Stimulated activated CD4-positive, alpha-beta T cell treated with anti-CD3 and anti-CD28 coated beads, TNF-alpha, amount 100 ng/mL, for 4 hours (primary cell): ENCODE measurements around the gene MINDY4.
"Not testable (repeated sequence)": the region's sequence is repeated elsewhere in the genome, so short reads cannot be mapped to it uniquely, and the experiment has no call there.

ENCODE experiments used
- DNase-seq, 3 experiments: peaks; one replicate each; pipeline ENCODE4 v3.0.0-alpha.2; 2020; ENCODE audit warnings: low read depth in 3 of 3

The MINDY4 gene

GRCh38 chr7:30802812-30803211 lies 31.6 kb downstream of the MINDY4 start:
- no peak for DNase-seq

DNA sequence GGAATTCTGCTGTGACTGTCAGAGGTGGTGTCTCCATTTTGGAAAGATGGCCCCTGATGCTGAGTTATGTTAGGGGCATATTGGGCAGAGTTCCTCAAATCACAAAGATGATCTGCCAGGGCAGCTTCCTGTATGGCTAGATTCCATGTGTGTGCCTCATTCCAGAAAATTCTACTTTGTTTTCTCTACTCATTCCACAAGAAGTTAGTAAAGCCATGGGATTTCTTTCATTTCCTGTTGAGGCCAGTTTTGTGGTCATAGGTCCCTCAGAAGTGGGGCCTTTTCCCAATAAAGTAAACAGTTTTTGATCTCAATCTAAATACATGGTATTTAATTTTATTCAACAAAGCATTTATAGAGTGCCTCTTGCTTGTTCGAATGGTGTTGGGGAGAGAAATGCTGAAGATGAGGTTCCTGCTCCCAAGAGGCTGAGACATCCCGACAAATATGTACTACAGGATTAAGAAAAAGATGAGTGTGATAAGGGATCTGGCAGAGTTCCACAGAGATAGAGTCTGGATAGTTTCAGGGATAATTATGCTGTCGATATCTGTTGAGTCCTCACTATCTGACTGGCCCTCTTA lies 33.0 kb downstream of the MINDY4 start:
- no peak for DNase-seq

DNA sequence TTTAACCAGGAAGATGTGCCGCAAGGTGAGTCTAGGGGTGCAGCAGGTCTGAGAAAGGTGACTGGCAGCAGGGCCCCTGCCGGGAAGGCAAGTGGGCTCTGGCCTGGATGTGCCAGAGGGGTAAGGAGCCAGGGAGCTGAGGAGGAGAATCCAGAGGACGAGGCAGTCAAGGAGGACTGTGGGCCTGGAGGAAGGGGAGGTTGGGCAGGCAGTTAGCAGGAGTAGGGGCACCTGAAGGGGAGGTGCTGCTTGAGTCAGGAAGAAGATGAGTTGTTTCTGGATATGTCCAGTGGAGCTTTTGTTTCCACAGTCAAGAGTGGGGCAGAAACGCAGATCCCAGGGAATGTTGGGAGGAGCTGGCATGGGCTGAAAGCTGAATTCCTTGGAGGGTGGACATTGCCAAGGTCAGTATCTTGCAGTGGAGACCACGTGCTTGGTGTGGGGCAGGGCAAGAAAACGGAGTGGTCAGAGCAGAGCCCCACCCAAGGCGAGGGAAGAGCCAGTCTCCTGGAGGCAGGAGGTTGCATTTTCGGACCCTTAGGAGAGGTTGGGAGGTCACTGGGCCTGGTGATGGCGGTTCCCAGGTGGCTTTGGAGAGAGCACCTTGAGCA lies 34.0 kb downstream of the MINDY4 start:
- no peak for DNase-seq

DNA sequence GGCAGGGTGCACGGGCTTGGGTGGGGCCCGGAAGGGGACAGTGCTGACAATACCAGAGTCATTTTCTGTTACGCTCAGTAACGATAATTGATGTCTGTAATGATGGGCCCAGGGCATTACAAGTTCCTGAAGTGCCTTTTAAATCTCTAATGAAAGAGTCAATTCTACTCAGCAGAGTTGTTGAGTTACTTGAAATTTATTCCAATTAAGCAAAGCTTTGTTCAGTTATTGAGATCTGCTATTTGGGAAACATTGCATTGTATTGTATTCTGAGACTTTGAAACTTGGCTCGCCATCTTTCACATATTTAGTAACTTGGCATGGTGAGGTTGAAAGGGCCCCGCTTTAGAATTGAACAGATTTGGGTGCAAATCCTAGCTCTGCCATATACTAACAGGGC lies 34.7 kb downstream of the MINDY4 start:
- no peak for DNase-seq

GRCh38 chr7:30807477-30807876 lies 36.3 kb downstream of the MINDY4 start:
- not testable (repeated sequence) for DNase-seq

DNA sequence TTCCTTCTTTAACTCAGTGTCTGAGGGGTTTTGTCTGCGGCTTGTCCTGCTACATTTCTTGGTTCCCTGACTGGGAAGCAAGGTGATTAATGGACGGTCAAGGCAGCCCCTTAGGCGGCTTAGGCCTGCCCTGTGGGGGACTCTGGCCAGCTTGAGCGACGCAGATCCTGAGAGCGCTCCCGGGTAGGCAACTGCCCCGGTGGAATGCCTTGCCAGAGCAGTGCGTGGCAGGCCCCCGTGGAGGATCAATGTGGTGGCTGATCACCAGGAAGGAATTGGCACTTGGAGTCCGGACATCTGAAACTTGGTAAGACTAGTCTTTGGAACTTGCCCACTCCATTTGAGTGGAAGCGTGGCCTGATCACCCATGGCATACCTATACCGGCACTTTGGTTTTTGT lies 36.7 kb downstream of the MINDY4 start:
- not testable (repeated sequence) for DNase-seq

DNA sequence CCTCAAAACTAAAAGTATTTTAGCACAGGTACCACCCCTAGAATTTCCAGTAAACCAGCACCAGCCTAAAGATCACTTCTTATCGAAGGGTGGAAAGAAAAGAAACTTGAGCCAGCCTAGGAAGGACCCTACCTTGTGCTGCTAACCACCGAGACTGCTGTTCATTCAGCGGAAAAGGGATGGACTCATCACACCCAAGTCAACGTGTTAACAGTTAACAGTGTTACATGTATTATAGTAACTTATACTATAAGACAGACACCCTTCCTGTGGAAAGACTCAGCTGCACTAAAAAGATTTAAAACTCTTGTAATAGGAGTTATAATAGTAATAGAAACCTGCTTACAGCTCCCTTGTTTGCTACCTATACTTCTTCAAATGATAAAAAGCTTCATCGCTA lies 39.8 kb downstream of the MINDY4 start:
- DNase-seq = no peak

DNA sequence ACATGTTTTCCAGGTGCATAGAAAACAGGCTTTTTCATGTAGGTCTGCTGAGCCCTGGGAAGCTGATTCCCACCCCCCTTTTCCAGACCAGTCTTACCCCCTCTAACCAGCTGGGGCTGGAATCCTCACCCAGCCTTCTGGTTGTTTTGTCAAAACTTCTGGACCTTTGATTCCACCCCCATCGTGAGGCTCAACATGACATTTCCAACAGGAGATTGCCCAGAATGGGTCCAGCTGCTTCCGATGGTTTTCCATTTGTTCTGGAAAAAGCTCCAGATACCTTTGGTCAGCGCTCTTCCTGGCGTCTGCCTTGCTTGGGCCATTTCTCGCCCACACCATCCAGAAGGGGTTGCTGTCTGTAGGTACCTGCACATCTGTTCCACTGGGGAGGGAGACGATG lies 41.5 kb downstream of the MINDY4 start:
- no peak for DNase-seq

- DNase-seq = no peak
Measured at GRCh38 chr7:30813466-30813865, 42.2 kb downstream of the MINDY4 start.

- no peak for DNase-seq
Measured at GRCh38 chr7:30814700-30815387, 43.6 kb downstream of the MINDY4 start.

DNA sequence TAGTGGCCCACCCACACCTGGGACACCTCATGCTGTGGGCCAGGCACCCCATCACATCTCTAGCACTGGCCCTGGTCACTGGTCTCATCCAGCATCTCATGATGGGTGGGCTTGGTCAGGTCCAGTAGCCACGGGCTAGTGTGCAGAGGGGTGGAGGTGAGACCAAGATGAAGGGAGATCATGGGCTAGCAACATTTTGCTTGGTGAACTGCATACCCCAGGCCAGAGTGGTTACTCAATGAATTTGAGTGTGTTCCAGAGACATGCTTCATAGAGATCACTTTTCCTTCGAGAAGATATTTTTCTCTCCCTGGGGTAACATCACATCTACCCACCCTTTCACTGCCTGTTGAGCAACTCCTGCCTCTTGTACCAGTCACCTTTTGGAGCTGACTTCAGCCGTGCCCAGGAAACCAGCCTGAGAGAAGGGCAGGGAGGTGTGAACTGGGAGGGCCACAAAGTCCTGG lies 44.2 kb downstream of the MINDY4 start:
- no peak for DNase-seq

DNA sequence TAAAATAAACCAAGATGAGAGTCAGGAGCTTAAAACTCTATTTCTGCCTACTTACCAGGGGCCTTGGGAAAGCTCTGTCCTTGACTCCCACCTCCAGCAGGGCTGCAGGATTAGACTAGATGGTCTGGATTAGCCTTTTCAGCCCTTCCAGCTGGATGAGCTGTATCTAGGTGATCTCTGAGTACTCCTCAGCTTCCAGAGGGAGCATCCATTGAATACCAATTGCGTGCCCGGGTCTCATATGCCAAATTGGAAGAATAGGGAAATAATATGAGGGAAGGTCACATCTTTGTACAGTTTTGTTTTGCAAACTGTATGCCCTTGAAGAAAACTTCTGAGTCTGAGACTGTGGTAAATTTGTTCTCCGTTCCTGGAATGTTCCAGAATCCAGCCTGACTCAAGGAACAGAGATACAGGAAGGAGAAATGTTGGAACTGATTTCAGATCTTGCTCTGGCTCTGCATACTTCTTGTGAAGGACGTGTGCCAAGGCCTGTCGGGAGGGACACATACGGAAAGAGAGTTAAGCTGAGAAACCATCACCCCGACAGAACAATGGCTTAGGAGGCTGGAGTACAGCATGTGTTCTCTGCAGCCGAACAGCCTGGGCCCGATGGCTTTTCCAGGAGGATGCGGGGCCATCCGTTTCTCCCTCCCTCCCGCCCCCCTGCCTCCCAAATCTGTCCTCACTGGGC lies 44.9 kb downstream of the MINDY4 start:
- DNase-seq = no peak

- DNase-seq = no peak
Measured at GRCh38 chr7:30816645-30817370, 45.6 kb downstream of the MINDY4 start.

DNA sequence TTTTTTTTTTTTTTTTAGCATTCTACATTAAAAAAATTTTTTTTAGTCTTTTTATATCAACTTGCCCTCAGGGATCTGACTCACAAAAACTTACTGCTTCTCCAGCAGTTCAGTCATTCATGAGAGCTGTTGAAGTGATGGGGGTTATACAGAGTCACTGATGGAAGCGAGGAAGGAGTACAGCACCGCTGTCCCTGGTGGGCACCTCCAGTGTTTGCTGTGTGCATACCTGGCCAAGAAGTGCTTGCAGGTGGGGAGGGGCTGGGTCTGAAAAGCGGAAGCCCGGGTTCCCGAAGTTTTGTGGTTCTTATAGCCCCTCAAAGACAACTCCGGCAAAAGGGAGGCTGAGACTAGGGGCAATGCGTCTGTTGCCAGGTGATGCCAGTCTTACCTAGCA lies 46.2 kb downstream of the MINDY4 start:
- DNase-seq = no peak

GRCh38 chr7:30824821-30825720 lies 53.9 kb downstream of the MINDY4 start:
- DNase-seq = no peak

DNA sequence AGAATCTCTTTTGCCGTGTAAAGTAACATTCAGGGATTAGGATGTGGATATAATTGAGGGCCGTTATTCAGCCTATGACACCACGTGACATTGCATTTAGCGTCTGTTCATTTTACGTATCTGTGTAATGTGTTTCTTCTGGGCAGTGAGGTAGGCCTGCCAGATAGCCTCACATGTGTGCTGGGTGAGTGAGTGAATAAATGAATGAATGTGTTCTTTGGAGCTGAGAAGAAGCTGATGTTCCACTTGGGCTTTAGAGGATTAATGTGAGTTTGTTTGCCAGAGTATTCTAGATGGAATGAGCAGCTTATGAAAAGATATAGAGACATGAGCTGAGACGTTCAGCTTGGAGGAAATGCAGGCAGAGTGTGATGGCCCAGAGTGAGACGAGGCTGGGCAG lies 55.0 kb downstream of the MINDY4 start:
- DNase-seq = no peak

GRCh38 chr7:30828591-30828990 lies 57.4 kb downstream of the MINDY4 start:
- DNase-seq = no peak

DNA sequence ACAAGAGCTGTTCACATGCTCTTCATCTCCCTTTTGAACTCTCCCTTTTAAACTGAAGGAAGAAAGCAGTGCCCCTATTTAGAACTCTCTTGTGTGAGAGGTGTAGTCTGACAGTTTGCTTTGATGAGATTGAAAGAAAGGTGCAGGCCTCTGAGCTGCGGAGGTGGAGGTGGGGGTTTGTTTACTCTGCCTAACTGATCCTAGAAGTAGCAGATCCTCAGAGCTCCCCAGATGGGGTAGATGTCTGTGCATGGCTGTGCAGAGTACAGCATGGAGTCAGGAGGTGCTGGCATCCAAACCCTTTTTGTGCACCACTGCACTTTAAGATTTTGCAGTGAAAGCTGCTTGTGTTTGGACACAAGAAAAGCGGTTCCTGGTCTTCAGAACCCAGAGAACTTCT lies 58.3 kb downstream of the MINDY4 start:
- DNase-seq = no peak

GRCh38 chr7:30831227-30831626 lies 60.0 kb downstream of the MINDY4 start:
- no peak for DNase-seq

DNA sequence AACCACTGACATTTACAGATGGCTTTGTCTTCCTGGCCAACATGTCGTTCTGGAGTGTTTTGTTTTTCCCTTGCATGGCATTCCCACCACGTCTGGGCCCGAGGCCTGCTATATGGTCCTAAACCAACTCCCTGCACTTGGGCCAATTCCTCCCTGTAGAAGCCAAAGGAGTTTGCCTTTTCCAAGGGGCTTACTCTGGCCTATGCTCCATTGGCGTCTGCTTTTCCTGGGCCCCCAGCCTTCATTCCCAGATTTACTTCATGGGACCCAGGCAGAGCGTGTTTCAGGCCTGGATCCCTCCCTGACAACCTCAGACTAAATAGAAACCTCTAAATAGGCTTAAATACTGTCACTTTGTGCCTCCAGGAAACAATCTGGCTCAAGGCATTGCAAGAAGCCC lies 60.7 kb downstream of the MINDY4 start:
- no peak for DNase-seq
